ENCODE results near the gene CPPED1.

Gene CPPED1

GRCh38 chr16:12699161-12699560, 104.5 kb downstream of the CPPED1 start:
- H3K27ac Mint-ChIP-seq = no peak overlapping the region
- ATAC-seq (replicated peaks) (no peak), DNase-seq (no peak)
- H3K4me1 Mint-ChIP-seq (ENCODE audit: low read depth in 2 of 2) = peaks cover 0 to 5% of the 10 kb centered on the region in 2 donors
- no peak overlapping the region for H3K4me3 Mint-ChIP-seq
- no peaks in the 10 kb centered on the region for H3K27me3 Mint-ChIP-seq
- H3K9me3 Mint-ChIP-seq = no peaks in the 10 kb centered on the region
- no peaks in the 10 kb centered on the region for H3K36me3 Mint-ChIP-seq (ENCODE audit: insufficient read depth)

DNA sequence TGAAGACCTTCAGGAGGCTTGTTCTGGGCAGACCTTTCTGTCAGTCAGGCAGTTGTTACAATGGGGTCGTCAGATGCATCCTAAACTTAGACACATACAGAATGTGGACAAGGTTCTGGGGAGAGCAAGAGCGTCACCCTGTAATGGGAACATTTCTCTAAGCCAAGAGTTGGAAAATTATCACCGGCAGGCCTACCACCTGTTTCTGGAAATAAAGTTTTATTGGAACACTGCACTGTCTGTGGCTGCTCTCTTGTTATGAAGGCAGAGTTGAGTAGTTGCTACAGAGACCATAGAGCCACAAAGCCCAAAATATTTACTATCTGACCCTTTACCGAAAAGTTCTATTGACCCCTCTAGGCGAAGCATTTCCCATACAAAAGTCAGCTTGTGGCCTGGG, 106.2 kb downstream of the CPPED1 start:
- Mint-ChIP-seq H3K9me3 (no peaks in the 10 kb centered on the region), H3K27me3 (no peaks in the 10 kb centered on the region), H3K4me3 (no peak overlapping the region), H3K4me1 (ENCODE audit: low read depth in 2 of 2) (peaks cover 0 to 5% of the 10 kb centered on the region in 2 donors), H3K27ac (no peak overlapping the region), H3K36me3 (ENCODE audit: insufficient read depth) (no peaks in the 10 kb centered on the region)
- DNase-seq (no peak), ATAC-seq (replicated peaks) (no peak)

GRCh38 chr16:12695454-12695853, 108.2 kb downstream of the CPPED1 start:
- Mint-ChIP-seq H3K36me3 (ENCODE audit: insufficient read depth) (no peaks in the 10 kb centered on the region), H3K4me1 (ENCODE audit: low read depth in 2 of 2) (peaks cover 0 to 5% of the 10 kb centered on the region in 2 donors), H3K9me3 (no peaks in the 10 kb centered on the region), H3K27me3 (no peaks in the 10 kb centered on the region), H3K27ac (no peak overlapping the region), H3K4me3 (no peak overlapping the region)
- DNase-seq (no peak), ATAC-seq (replicated peaks) (no peak)

- DNase-seq (no peak), ATAC-seq (replicated peaks) (no peak)
- no peak overlapping the region for H3K4me3 Mint-ChIP-seq
- H3K27ac Mint-ChIP-seq = no peak overlapping the region
- no peaks in the 10 kb centered on the region for H3K4me1 Mint-ChIP-seq (ENCODE audit: low read depth in 2 of 2)
- H3K9me3 Mint-ChIP-seq = no peaks in the 10 kb centered on the region
- no peaks in the 10 kb centered on the region for H3K27me3 Mint-ChIP-seq
- H3K36me3 Mint-ChIP-seq (ENCODE audit: insufficient read depth) = no peaks in the 10 kb centered on the region
Measured at GRCh38 chr16:12690024-12690423, 113.7 kb downstream of the CPPED1 start.

DNA sequence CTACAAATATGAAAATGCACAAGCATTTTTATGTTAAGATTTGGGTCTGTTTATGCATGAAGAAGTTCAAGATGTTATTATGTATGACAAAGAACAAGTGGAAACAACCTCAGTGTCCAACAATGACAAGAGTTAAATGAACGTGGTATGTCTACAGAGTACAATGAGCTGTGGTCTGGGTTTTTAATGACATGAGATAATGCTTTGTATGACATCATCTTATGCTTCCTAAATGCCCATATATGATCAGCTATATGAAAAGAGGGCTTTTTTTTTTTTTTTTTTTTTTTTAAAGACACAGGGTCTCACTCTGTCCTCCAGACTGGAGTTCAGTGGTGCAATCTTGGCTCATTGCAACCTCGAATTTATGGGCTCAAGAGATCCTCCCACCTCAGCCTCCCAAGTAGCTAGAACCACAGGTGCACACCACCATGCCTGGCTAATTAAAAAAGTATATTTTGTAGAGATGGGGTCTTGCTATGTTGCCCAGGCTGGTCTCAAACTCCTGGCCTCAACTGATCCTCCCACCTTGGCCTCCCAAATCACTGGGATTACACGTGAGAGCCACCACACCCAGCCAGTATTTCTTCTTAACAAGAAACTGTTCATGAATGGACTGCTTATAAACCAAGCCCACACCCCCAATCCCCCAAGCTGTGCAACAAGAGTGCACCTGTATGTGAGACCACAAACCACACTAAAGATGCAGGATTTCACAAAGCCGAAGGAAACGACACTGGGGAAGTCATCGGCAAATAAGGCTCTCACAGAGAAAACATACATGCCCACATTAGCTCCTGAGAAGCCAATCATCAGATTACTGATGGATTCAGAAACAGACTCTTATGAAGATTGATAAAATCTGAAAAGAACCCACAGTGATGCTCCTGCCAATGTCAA, 114.5 kb downstream of the CPPED1 start:
- no peaks in the 10 kb centered on the region for H3K36me3 Mint-ChIP-seq (ENCODE audit: insufficient read depth)
- ATAC-seq (replicated peaks) = no peak
- DNase-seq = no peak
- no peak overlapping the region for H3K27ac Mint-ChIP-seq
- H3K9me3 Mint-ChIP-seq = no peaks in the 10 kb centered on the region
- H3K27me3 Mint-ChIP-seq = no peaks in the 10 kb centered on the region
- no peak overlapping the region for H3K4me3 Mint-ChIP-seq
- H3K4me1 Mint-ChIP-seq (ENCODE audit: low read depth in 2 of 2) = no peaks in the 10 kb centered on the region

- DNase-seq = no peak
- Mint-ChIP-seq H3K27me3 (no peaks in the 10 kb centered on the region), H3K27ac (no peak overlapping the region), H3K9me3 (no peaks in the 10 kb centered on the region), H3K4me3 (no peak overlapping the region), H3K4me1 (ENCODE audit: low read depth in 2 of 2) (no peaks in the 10 kb centered on the region), H3K36me3 (ENCODE audit: insufficient read depth) (no peaks in the 10 kb centered on the region)
- ATAC-seq (replicated peaks) = no peak
Measured at GRCh38 chr16:12685806-12686205, 117.9 kb downstream of the CPPED1 start.

DNA sequence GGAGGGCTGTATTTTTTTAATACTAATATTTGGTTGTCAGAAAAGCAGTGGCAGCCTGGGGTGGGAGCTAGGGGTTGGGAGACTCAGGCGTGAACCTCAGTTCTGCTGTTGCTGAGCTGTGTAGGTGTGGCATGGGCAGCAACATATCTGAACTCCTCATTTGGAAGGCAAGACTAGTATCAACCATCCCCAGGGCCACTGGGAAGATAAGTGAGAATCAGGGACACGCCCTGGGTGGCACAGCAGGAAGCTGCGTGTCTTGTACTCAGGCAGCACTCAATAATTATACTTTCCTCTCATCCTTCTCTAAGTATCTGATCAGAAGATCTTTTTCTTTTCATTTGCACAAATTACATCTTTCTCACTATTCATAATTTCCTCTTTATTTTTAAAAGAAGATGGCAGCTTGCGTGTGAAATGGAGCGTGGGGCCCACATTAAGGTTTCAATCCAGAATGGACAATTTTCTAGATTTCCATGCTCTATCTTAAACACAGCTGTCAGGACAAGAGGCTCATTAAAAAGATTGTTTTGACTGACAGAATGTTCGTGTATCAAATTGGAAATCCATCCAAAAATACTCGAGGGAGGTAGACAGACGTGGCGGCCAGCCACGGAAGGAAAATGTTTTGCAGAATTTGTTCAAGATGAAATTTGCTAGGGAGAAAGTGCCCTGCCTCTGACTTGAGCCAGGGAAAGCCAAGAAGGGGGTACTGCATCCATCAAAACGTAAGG, 121.1 kb downstream of the CPPED1 start:
- Mint-ChIP-seq H3K27me3 (no peaks in the 10 kb centered on the region), H3K9me3 (no peaks in the 10 kb centered on the region), H3K4me1 (ENCODE audit: low read depth in 2 of 2) (peaks cover 2 to 5% of the 10 kb centered on the region in 2 donors), H3K4me3 (no peak overlapping the region), H3K36me3 (ENCODE audit: insufficient read depth) (no peaks in the 10 kb centered on the region), H3K27ac (peak overlapping the region in 1 of 2 donors; percentile 72)
- ATAC-seq (replicated peaks) (no peak), DNase-seq (no peak)

DNA sequence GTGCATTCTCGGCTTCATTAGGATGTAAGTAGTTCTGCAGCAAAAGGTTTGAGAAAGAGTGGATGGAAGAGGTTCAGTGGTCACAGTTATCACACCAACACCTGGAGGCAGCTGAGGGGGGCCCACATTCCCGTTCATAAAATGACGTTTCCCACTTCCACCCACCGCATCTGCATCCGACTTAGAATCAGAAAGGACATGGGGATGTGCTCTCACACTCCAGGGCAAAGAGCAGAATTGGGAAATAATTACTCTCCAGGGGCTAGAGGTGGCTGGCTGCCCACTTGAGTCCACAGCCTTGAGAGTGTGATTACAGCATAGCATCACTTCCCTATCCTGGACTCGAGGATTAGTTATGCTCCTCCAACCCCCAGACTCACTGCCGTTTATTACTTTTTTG, 122.0 kb downstream of the CPPED1 start:
- no peak for DNase-seq
- Mint-ChIP-seq H3K9me3 (no peaks in the 10 kb centered on the region), H3K4me3 (no peak overlapping the region), H3K4me1 (ENCODE audit: low read depth in 2 of 2) (peaks cover 7 to 13% of the 10 kb centered on the region in 2 donors), H3K27me3 (no peaks in the 10 kb centered on the region), H3K36me3 (ENCODE audit: insufficient read depth) (no peaks in the 10 kb centered on the region), H3K27ac (no peak overlapping the region)
- no peak for ATAC-seq (replicated peaks)

DNA sequence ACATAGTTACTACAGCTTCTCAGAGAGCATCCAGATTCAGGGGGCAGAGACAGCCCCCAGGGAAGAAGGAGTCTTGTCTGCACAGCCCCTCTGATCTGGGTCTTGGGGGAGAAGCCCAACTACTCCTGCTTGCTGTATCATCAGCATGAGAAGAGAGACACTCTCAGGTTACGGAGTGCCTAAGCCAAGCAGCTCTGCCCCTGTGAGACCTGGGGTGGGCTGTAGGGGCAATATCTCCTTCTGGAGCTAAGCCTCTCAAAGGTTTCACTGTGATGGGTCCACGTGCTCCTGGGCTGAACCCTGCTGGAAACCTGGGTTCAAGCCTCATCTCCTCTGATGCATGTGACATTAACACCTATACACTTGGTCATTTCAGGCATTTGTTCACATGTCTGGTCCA, 123.2 kb downstream of the CPPED1 start:
- no peak for DNase-seq
- peaks cover 7 to 13% of the 10 kb centered on the region in 2 donors for H3K4me1 Mint-ChIP-seq (ENCODE audit: low read depth in 2 of 2)
- no peak for ATAC-seq (replicated peaks)
- H3K9me3 Mint-ChIP-seq = no peaks in the 10 kb centered on the region
- no peak overlapping the region for H3K27ac Mint-ChIP-seq
- no peaks in the 10 kb centered on the region for H3K36me3 Mint-ChIP-seq (ENCODE audit: insufficient read depth)
- H3K27me3 Mint-ChIP-seq = no peaks in the 10 kb centered on the region
- no peak overlapping the region for H3K4me3 Mint-ChIP-seq

DNA sequence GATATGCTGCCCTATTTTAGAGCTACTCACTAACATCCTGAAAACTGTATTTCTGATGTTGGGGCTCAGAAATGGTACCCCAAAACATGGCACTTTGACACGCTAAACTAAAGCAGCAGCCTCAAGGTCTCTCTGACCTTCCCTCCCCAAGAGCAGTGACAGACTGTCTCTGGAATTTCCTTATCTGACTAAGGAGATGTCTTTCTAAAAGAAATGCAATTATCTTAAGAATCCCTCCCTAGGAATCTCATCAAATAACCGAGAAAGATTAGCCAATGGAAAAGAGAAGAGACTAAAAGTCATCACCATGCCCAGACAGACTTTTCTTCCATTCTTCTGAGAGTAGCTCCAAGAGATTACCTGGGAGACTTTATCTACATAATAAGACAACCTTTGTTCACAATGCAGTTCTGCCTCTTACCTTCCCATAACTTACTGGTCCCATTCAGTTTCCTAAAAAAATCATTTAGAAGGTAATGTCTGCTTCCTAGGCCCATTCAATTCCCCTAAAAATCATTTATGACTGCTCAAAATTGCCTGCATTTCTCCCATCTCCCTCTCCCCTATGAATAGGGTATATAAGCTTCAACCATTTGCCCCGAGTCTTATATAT, 123.9 kb downstream of the CPPED1 start:
- Mint-ChIP-seq H3K27ac (peak overlapping the region in 1 of 2 donors; percentile 3), H3K36me3 (ENCODE audit: insufficient read depth) (no peaks in the 10 kb centered on the region), H3K4me1 (ENCODE audit: low read depth in 2 of 2) (peaks cover 7 to 13% of the 10 kb centered on the region in 2 donors), H3K4me3 (no peak overlapping the region), H3K9me3 (no peaks in the 10 kb centered on the region), H3K27me3 (no peaks in the 10 kb centered on the region)
- no peak for ATAC-seq (replicated peaks)
- no peak for DNase-seq

- Mint-ChIP-seq H3K4me3 (no peak overlapping the region), H3K9me3 (no peaks in the 10 kb centered on the region), H3K27ac (no peak overlapping the region), H3K27me3 (no peaks in the 10 kb centered on the region), H3K4me1 (ENCODE audit: low read depth in 2 of 2) (peaks cover 7 to 13% of the 10 kb centered on the region in 2 donors), H3K36me3 (ENCODE audit: insufficient read depth) (no peaks in the 10 kb centered on the region)
- no peak for DNase-seq
- no peak for ATAC-seq (replicated peaks)
Measured at GRCh38 chr16:12678983-12679382, 124.7 kb downstream of the CPPED1 start.

GRCh38 chr16:12677502-12677901, 126.2 kb downstream of the CPPED1 start:
- Mint-ChIP-seq H3K9me3 (no peaks in the 10 kb centered on the region), H3K27me3 (no peaks in the 10 kb centered on the region), H3K36me3 (ENCODE audit: insufficient read depth) (no peaks in the 10 kb centered on the region), H3K4me1 (ENCODE audit: low read depth in 2 of 2) (peaks cover 7 to 13% of the 10 kb centered on the region in 2 donors), H3K27ac (peak overlapping the region; percentile 21 to 47), H3K4me3 (no peak overlapping the region)
- DNase-seq = no peak
- no peak for ATAC-seq (replicated peaks)

DNA sequence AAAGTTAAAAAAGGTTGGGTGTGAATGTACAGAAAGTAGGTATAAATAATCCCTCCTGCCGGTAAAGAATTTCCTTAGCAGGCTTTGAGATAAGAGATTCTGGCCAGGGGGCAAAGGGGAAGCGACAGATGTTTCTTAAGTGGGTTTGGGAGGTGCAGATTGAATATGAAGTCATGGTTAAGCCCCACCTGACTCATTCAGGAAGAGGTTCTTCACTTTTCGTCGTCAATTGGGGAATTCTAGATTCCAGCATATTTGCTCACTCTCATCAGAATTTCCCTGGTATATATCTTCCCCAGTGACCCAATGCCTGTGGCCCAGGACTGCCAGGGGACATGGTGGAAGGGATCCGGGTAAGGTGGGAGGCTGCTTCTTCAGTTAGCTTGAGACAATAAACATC, 127.8 kb downstream of the CPPED1 start:
- H3K36me3 Mint-ChIP-seq (ENCODE audit: insufficient read depth) = no peaks in the 10 kb centered on the region
- H3K27ac Mint-ChIP-seq = no peak overlapping the region
- H3K4me3 Mint-ChIP-seq = no peak overlapping the region
- H3K4me1 Mint-ChIP-seq (ENCODE audit: low read depth in 2 of 2) = peaks cover 7 to 13% of the 10 kb centered on the region in 2 donors
- ATAC-seq (replicated peaks) (no peak), DNase-seq (no peak)
- no peaks in the 10 kb centered on the region for H3K9me3 Mint-ChIP-seq
- no peaks in the 10 kb centered on the region for H3K27me3 Mint-ChIP-seq

Data from effector memory CD8-positive, alpha-beta T cell (primary cell).